HL-60 (cell line): ENCODE data around the gene PRKAR1B.
"Not testable (repeated sequence)": the region's sequence is repeated elsewhere in the genome, so short reads cannot be mapped to it uniquely, and the experiment has no call there.

Experiments used
- DNase-seq, 2 experiments: peaks; one replicate each; pipeline ENCODE4 v3.0.0-alpha.2; 2010 to 2020; ENCODE audit warnings: low read depth in 1 of 2, low spot score in 1 of 2
- H3K27ac ChIP-seq: fragments of 250-450 bp; sonication (Bioruptor Pico); replicated peaks from 2 replicates; pipeline ENCODE4 v1.5.1; 2020; ENCODE audit warnings: mild to moderate bottlenecking, moderate library complexity
- H3K27me3 ChIP-seq: fragments of 250-450 bp; sonication (Bioruptor Pico); 2 replicates; pipeline ENCODE4 v1.5.1; 2021; ENCODE audit warnings: mild to moderate bottlenecking, moderate library complexity; ENCODE audit not compliant: insufficient read depth, poor library complexity, severe bottlenecking
- H3K4me3 ChIP-seq: replicated peaks from 2 replicates; pipeline ENCODE4 v1.5.1; 2011; ENCODE audit warnings: mild to moderate bottlenecking, control low read depth, low read length; ENCODE audit not compliant: insufficient read depth
- CTCF ChIP-seq: IDR thresholded peaks from one replicate; pipeline ENCODE4 v1.5.1; 2011; ENCODE audit warnings: low read length, control low read depth, inconsistent platforms; ENCODE audit not compliant: insufficient read depth
- GABPA ChIP-seq: IDR thresholded peaks from 2 replicates; pipeline ENCODE4 v1.6.1; 2012; ENCODE audit warnings: low read depth
- POLR2AphosphoS5 ChIP-seq: IDR thresholded peaks from 2 replicates; pipeline ENCODE4 v1.6.1; 2012; ENCODE audit warnings: low read depth
- REST ChIP-seq: IDR thresholded peaks from 2 replicates; pipeline ENCODE4 v1.6.1; 2012; ENCODE audit warnings: low read depth; ENCODE audit not compliant: insufficient replicate concordance
- SPI1 ChIP-seq: IDR thresholded peaks from 2 replicates; pipeline ENCODE4 v1.6.1; 2012; ENCODE audit warnings: low read depth, mild to moderate bottlenecking, borderline replicate concordance

PRKAR1B gene

GRCh38 chr7:618539-619367 is 108.3 kb downstream of the PRKAR1B start:
- peak; percentile 24 to 89 for DNase-seq
- peak; percentile 47 for TF ChIP-seq POLR2AphosphoS5
- TF ChIP-seq SPI1, result peak; percentile 44; the same call in 1 of the 2 replicates
- no peak for TF ChIP-seq GABPA
- no peak for TF ChIP-seq CTCF
- no peak overlapping the region for H3K4me3 ChIP-seq
- no peaks in the 10 kb centered on the region for H3K27me3 ChIP-seq
- H3K27ac ChIP-seq, result peak overlapping the region; percentile 89

GRCh38 chr7:617614-618538 is 109.2 kb downstream of the PRKAR1B start:
- DNase-seq, result no peak
- peak overlapping the region; percentile 89 for H3K27ac ChIP-seq
- TF ChIP-seq POLR2AphosphoS5 (no peak), SPI1 (no peak), CTCF (no peak), GABPA (no peak), REST (no peak)
- H3K27me3 ChIP-seq, result no peaks in the 10 kb centered on the region
- no peak overlapping the region for H3K4me3 ChIP-seq

GRCh38 chr7:613442-614140 is 113.5 kb downstream of the PRKAR1B start:
- TF ChIP-seq GABPA (no peak), POLR2AphosphoS5 (no peak), REST (no peak), SPI1 (no peak), CTCF (no peak)
- no peak for DNase-seq
- Histone ChIP-seq H3K4me3 (no peak overlapping the region), H3K27ac (no peak overlapping the region), H3K27me3 (no peaks in the 10 kb centered on the region)

- not testable (repeated sequence) for H3K27me3 ChIP-seq, H3K27ac ChIP-seq, H3K4me3 ChIP-seq, DNase-seq
Measured at GRCh38 chr7:611837-612236, 115.2 kb downstream of the PRKAR1B start.
